ENCODE measurements around the gene CHML.

Gene CHML

GRCh38 chr1:241638909-241639622 is 1.1 kb downstream of the CHML start (continued):
- TF ChIP-seq ZNF639 (tag by site-specific recombination; IDR thresholded peaks at IDR 0.05) (no peak), SP7 (tag by site-specific recombination; IDR thresholded peaks at IDR 0.05) (no peak), ZNF202 (tag by site-specific recombination; IDR thresholded peaks at IDR 0.05; ENCODE audit: borderline replicate concordance) (no peak), ZNF416 (tag by site-specific recombination; IDR thresholded peaks at IDR 0.05) (no peak), ZNF148 (tag by site-specific recombination; IDR thresholded peaks at IDR 0.05; ENCODE audit: borderline replicate concordance) (no peak), ZNF335 (tag by site-specific recombination; conservative IDR thresholded peaks at IDR 0.05) (peak; percentile 85), ZNF366 (tag by site-specific recombination; conservative IDR thresholded peaks at IDR 0.05) (0 out of 2 replicates have a peak, but pooled peaks have one; percentile 61), TCF7L2 (IDR thresholded peaks at IDR 0.05; ENCODE audit: borderline replicate concordance, low read depth, low read length) (no peak), KLF16 (tag by site-specific recombination; IDR thresholded peaks at IDR 0.05) (no peak), GFI1B (tag by site-specific recombination; IDR thresholded peaks at IDR 0.05) (no peak), ZNF664 (tag by site-specific recombination; IDR thresholded peaks at IDR 0.05) (no peak), ZBTB49 (tag by site-specific recombination; IDR thresholded peaks at IDR 0.05; ENCODE audit: low read depth) (no peak), ZFHX2 (tag by site-specific recombination; conservative IDR thresholded peaks at IDR 0.05) (no peak), ZNF132 (tag by site-specific recombination; IDR thresholded peaks at IDR 0.05; ENCODE audit: borderline replicate concordance) (no peak), SALL2 (tag by site-specific recombination; IDR thresholded peaks at IDR 0.05; ENCODE audit: borderline replicate concordance) (no peak), ZNF18 (tag by site-specific recombination; IDR thresholded peaks at IDR 0.05) (no peak), ZNF558 (tag by site-specific recombination; IDR thresholded peaks at IDR 0.05) (no peak), ZBTB11 (tag by site-specific recombination; conservative IDR thresholded peaks at IDR 0.05; ENCODE audit: low read depth) (no peak), ZNF585B (tag by site-specific recombination; IDR thresholded peaks at IDR 0.05) (no peak), ZNF555 (tag by site-specific recombination; conservative IDR thresholded peaks at IDR 0.05) (no peak), ZFP37 (tag by site-specific recombination; IDR thresholded peaks at IDR 0.05) (no peak), ZNF768 (tag by site-specific recombination; IDR thresholded peaks at IDR 0.05) (0 out of 2 replicates have a peak, but pooled peaks have one; percentile 3), OSR2 (tag by site-specific recombination; IDR thresholded peaks at IDR 0.05) (no peak), ZNF704 (tag by site-specific recombination; IDR thresholded peaks at IDR 0.05) (no peak), SETDB1 (IDR thresholded peaks at IDR 0.05; ENCODE audit: insufficient read length, low read length) (no peak), ZBTB20 (tag by site-specific recombination; IDR thresholded peaks at IDR 0.05) (peak; percentile 90), ZBTB8A (tag by site-specific recombination; IDR thresholded peaks at IDR 0.05) (no peak)

All from HEK293 (cell line).